Ishikawa (cell line): Measurements from ENCODE around the gene SORBS2.

ENCODE experiments used
- CEBPB ChIP-seq: IDR thresholded peaks from 2 replicates; pipeline ENCODE4 v1.6.1; 2012
- CREB1 ChIP-seq: IDR thresholded peaks from 2 replicates; pipeline ENCODE4 v1.6.1; 2012; ENCODE audit warnings: low read depth
- EP300 ChIP-seq: IDR thresholded peaks from 2 replicates; pipeline ENCODE4 v1.6.1; 2012; ENCODE audit warnings: borderline replicate concordance
- TEAD4 ChIP-seq: IDR thresholded peaks from 2 replicates; pipeline ENCODE4 v1.6.1; 2012

GRCh38 chr4:185805979-185806378 is 6.0 kb downstream of the SORBS2 start:
- TF ChIP-seq CREB1 (no peak), CEBPB (no peak), TEAD4 (no peak), EP300 (no peak)
